ENCODE measurements around the gene CLSTN2. TPM values are rescaled to one million over a fixed set of nuclear protein-coding genes. Genes with fewer than 3 reads are reported as not detected.

The CLSTN2 gene
- total RNA-seq, 2 donors from 2014 or later: 0.82 to 1.3 TPM

DNA sequence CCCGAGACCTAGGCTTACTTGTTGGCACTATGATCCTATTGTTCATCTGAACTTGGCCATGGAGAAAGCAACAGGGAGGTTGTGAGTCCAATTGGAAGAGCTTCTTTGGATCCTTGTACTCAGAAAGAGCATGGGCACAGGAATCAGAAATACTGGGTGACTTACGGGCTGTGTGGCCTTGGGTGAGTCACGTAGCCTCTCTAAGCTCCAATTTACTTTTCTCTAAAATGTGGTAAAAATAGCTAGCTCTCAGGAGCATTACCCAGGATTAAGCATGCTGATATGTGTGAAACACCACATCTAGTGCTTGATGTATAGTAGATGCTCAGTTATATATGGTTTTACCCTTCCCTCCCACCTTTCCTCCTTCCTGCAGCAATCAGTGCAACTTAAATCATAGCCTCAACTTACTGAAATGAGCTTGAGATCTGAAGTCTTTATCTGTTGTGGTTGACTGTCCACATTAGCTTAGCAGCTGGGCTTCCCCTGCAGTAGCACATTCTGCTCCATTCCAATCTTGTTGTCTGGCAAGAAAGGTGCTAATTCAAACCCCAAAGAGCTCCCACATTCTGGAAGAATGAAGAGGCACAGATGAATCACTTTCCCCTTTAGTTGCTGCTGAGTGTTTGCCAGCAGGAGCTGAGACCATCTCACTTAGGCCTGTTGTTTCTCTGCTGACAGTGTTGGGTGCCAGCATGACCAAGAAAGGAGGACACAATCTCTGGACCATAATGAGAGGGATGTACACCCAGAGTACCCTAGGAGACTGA is 443.8 kb downstream of the CLSTN2 start:
- H3K4me1 ChIP-seq: no peaks in the 10 kb centered on the region
- intact Hi-C loops (cut with DNase I): no loop called here
- no peaks in the 10 kb centered on the region for H3K9me3 ChIP-seq
- TF ChIP-seq CTCF (IDR thresholded peaks at IDR 0.05): no peak
- no peak for DNase-seq
- H3K27ac ChIP-seq: no peak overlapping the region
- no peak overlapping the region for H3K9ac ChIP-seq (ENCODE audit: low read depth in 2 of 2, low read length in 2 of 2)
- no peaks in the 10 kb centered on the region for H3K27me3 ChIP-seq
- H3K4me3 ChIP-seq: no peak overlapping the region
- no peaks in the 10 kb centered on the region for H3K36me3 ChIP-seq

GRCh38 chr3:140384028-140384771 is 449.2 kb downstream of the CLSTN2 start:
- Histone ChIP-seq H3K4me1 (no peaks in the 10 kb centered on the region), H3K9ac (ENCODE audit: low read depth in 2 of 2, low read length in 2 of 2) (no peak overlapping the region), H3K4me3 (no peak overlapping the region), H3K27ac (no peak overlapping the region), H3K36me3 (no peaks in the 10 kb centered on the region), H3K9me3 (no peaks in the 10 kb centered on the region), H3K27me3 (no peaks in the 10 kb centered on the region)
- TF ChIP-seq CTCF (IDR thresholded peaks at IDR 0.05): no peak
- no peak for DNase-seq
- intact Hi-C loops (cut with DNase I): no loop called here

DNA sequence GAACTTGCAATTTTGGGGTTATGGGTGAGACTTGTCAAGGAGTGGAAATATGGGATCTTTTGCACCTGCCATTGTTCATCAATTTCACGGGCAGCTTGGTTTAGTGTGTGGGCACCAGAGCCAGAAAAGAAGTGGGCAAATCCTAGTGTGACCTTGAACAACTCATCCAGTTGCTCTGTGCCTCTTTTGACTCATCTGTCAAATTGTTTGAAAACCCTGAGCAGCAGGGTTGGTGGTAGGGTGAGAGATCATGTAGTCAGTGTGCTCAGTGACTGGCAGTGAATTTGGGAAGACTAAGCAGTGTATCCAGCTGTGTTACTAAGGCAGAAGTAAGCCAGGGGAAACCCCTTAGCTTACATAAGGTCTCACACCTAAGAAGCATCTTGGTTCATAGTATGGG is 449.9 kb downstream of the CLSTN2 start:
- Histone ChIP-seq H3K9ac (ENCODE audit: low read depth in 2 of 2, low read length in 2 of 2) (no peak overlapping the region), H3K27me3 (no peaks in the 10 kb centered on the region), H3K36me3 (no peaks in the 10 kb centered on the region), H3K9me3 (no peaks in the 10 kb centered on the region), H3K4me3 (no peak overlapping the region), H3K27ac (no peak overlapping the region), H3K4me1 (no peaks in the 10 kb centered on the region)
- no peak for DNase-seq
- no peak for TF ChIP-seq CTCF (IDR thresholded peaks at IDR 0.05)
- intact Hi-C loops (cut with DNase I): no loop called here

- H3K27ac ChIP-seq: no peak overlapping the region
- no peak overlapping the region for H3K9ac ChIP-seq (ENCODE audit: low read depth in 2 of 2, low read length in 2 of 2)
- H3K9me3 ChIP-seq: no peaks in the 10 kb centered on the region
- no peaks in the 10 kb centered on the region for H3K27me3 ChIP-seq
- H3K4me3 ChIP-seq: no peak overlapping the region
- H3K36me3 ChIP-seq: no peaks in the 10 kb centered on the region
- H3K4me1 ChIP-seq: no peaks in the 10 kb centered on the region
- DNase-seq: no peak
- no peak for TF ChIP-seq CTCF (IDR thresholded peaks at IDR 0.05)
- intact Hi-C loops (cut with DNase I): no loop called here
Observed at GRCh38 chr3:140386357-140387100, 451.5 kb downstream of the CLSTN2 start.

DNA sequence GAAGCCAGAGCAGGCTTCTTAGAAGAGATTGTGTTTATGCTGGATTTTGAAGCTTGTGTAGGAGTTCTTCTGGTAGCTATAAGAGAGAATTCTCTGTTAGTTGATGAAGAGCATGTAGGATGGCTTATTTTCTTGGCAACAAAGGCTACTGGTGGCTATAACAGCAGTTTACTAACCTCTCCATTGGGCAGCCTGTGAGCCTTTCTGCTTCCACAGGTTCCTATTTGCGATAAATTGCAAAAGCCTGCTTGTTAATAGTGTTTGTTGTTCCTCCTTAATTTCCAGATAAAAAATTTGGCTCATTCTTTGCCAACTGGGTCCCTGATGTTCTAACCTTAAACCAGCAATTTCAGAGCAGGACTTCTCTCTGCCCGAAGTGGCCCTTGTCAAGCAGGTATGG is 452.3 kb downstream of the CLSTN2 start:
- TF ChIP-seq CTCF (IDR thresholded peaks at IDR 0.05): no peak
- no peaks in the 10 kb centered on the region for H3K36me3 ChIP-seq
- H3K27me3 ChIP-seq: no peaks in the 10 kb centered on the region
- H3K27ac ChIP-seq: no peak overlapping the region
- no peaks in the 10 kb centered on the region for H3K4me1 ChIP-seq
- H3K9me3 ChIP-seq: no peaks in the 10 kb centered on the region
- H3K9ac ChIP-seq (ENCODE audit: low read depth in 2 of 2, low read length in 2 of 2): no peak overlapping the region
- H3K4me3 ChIP-seq: no peak overlapping the region
- no peak for DNase-seq
- intact Hi-C loops (cut with DNase I): no loop called here

Data from colonic mucosa (tissue), 4 donors.